SJCRH30 (cell line): ENCODE data around the gene KCNN2. TPM values are rescaled to one million over a fixed set of nuclear protein-coding genes. Genes with fewer than 3 reads are reported as not detected.

ENCODE experiments used
- DNase-seq, 2 experiments: peaks; one replicate each; pipeline ENCODE4 v3.0.0-alpha.2; 2015 to 2020
- H3K27ac ChIP-seq: fragments of 250-450 bp; sonication (Bioruptor Pico); 2 replicates; pipeline ENCODE4 v1.5.1; 2020; ENCODE audit warnings: mild to moderate bottlenecking, moderate library complexity
- H3K27me3 ChIP-seq: fragments of 250-450 bp; sonication (Bioruptor Pico); 2 replicates; pipeline ENCODE4 v1.5.1; 2020; ENCODE audit warnings: mild to moderate bottlenecking, moderate library complexity
- H3K36me3 ChIP-seq: fragments of 250-450 bp; sonication (Bioruptor Pico); 2 replicates; pipeline ENCODE4 v1.5.1; 2020; ENCODE audit warnings: mild to moderate bottlenecking, moderate library complexity
- H3K4me1 ChIP-seq: fragments of 250-450 bp; sonication (Bioruptor Pico); 2 replicates; pipeline ENCODE4 v1.5.1; 2020; ENCODE audit warnings: mild to moderate bottlenecking, moderate library complexity
- H3K4me3 ChIP-seq: fragments of 250-450 bp; sonication (Bioruptor Pico); 2 replicates; pipeline ENCODE4 v1.5.1; 2020; ENCODE audit warnings: mild to moderate bottlenecking, moderate library complexity
- H3K9me3 ChIP-seq: fragments of 250-450 bp; sonication (Bioruptor Pico); replicated peaks from 2 replicates; pipeline ENCODE4 v1.5.1; 2020; ENCODE audit warnings: mild to moderate bottlenecking, moderate library complexity
- total RNA-seq: library from RNA; depleted of rRNA; stranded (reverse); fragments of >200 nt; shearing (Covaris generic); gene quantifications from 2 replicates; pipeline ENCODE4 v1.2.3, GENCODE V29; 2014

Gene KCNN2
- total RNA-seq, 1 experiment from 2014 or later: not detected

- Histone ChIP-seq H3K27me3 (no peaks in the 10 kb centered on the region), H3K36me3 (no peaks in the 10 kb centered on the region), H3K27ac (no peak overlapping the region), H3K4me3 (no peak overlapping the region), H3K4me1 (no peaks in the 10 kb centered on the region), H3K9me3 (no peaks in the 10 kb centered on the region)
- DNase-seq: no peak
Observed at GRCh38 chr5:114346181-114346580, 15.7 kb upstream of the KCNN2 start.

GRCh38 chr5:114355086-114355830 lies 6.6 kb upstream of the KCNN2 start:
- no peaks in the 10 kb centered on the region for H3K9me3 ChIP-seq
- H3K36me3 ChIP-seq: no peaks in the 10 kb centered on the region
- no peak overlapping the region for H3K4me3 ChIP-seq
- no peak for DNase-seq
- H3K27me3 ChIP-seq: no peaks in the 10 kb centered on the region; the same call in 1 of the 2 replicates
- no peak overlapping the region for H3K27ac ChIP-seq
- H3K4me1 ChIP-seq: no peaks in the 10 kb centered on the region

GRCh38 chr5:114358329-114358728 lies 3.5 kb upstream of the KCNN2 start:
- Histone ChIP-seq H3K27me3 (no peaks in the 10 kb centered on the region; the same call in 1 of the 2 replicates), H3K36me3 (no peaks in the 10 kb centered on the region), H3K4me1 (no peaks in the 10 kb centered on the region), H3K4me3 (no peak overlapping the region), H3K9me3 (no peaks in the 10 kb centered on the region), H3K27ac (no peak overlapping the region)
- DNase-seq: no peak

GRCh38 chr5:114360357-114360756 lies 1.5 kb upstream of the KCNN2 start:
- no peak for DNase-seq
- Histone ChIP-seq H3K27ac (no peak overlapping the region), H3K4me3 (no peak overlapping the region), H3K4me1 (no peaks in the 10 kb centered on the region), H3K9me3 (no peaks in the 10 kb centered on the region), H3K27me3 (no peaks in the 10 kb centered on the region; the same call in 1 of the 2 replicates), H3K36me3 (no peaks in the 10 kb centered on the region)

GRCh38 chr5:114360816-114361723 lies 800 bp upstream of the KCNN2 start:
- H3K27me3 ChIP-seq: no peaks in the 10 kb centered on the region; the same call in 1 of the 2 replicates
- H3K36me3 ChIP-seq: no peaks in the 10 kb centered on the region
- H3K27ac ChIP-seq: no peak overlapping the region
- no peaks in the 10 kb centered on the region for H3K9me3 ChIP-seq
- no peaks in the 10 kb centered on the region for H3K4me1 ChIP-seq
- H3K4me3 ChIP-seq: no peak overlapping the region
- DNase-seq: no peak

GRCh38 chr5:114362197-114362976 lies 517 bp downstream of the KCNN2 start:
- H3K4me3 ChIP-seq: no peak overlapping the region

GRCh38 chr5:114362977-114363761 lies 1.3 kb downstream of the KCNN2 start:
- no peak for DNase-seq
- H3K4me1 ChIP-seq: no peaks in the 10 kb centered on the region
- no peaks in the 10 kb centered on the region for H3K36me3 ChIP-seq
- no peak overlapping the region for H3K4me3 ChIP-seq
- H3K27ac ChIP-seq: no peak overlapping the region
- no peaks in the 10 kb centered on the region for H3K9me3 ChIP-seq
- no peaks in the 10 kb centered on the region; the same call in 1 of the 2 replicates for H3K27me3 ChIP-seq

More at GRCh38 chr5:114362197-114362976, 517 bp downstream of the KCNN2 start:
- H3K27ac ChIP-seq: no peak overlapping the region
- H3K27me3 ChIP-seq: no peaks in the 10 kb centered on the region; the same call in 1 of the 2 replicates
- no peaks in the 10 kb centered on the region for H3K36me3 ChIP-seq
- no peak for DNase-seq
- H3K9me3 ChIP-seq: no peaks in the 10 kb centered on the region
- H3K4me1 ChIP-seq: no peaks in the 10 kb centered on the region

- DNase-seq: no peak
- H3K9me3 ChIP-seq: no peaks in the 10 kb centered on the region
- no peak overlapping the region for H3K27ac ChIP-seq
- no peak overlapping the region for H3K4me3 ChIP-seq
- no peaks in the 10 kb centered on the region; the same call in 1 of the 2 replicates for H3K27me3 ChIP-seq
- H3K4me1 ChIP-seq: no peaks in the 10 kb centered on the region
- no peaks in the 10 kb centered on the region for H3K36me3 ChIP-seq
Observed at GRCh38 chr5:114363837-114364236, 2.0 kb downstream of the KCNN2 start.

- no peak overlapping the region for H3K4me3 ChIP-seq
- H3K36me3 ChIP-seq: no peaks in the 10 kb centered on the region
- H3K27ac ChIP-seq: no peak overlapping the region
- H3K9me3 ChIP-seq: no peaks in the 10 kb centered on the region
- no peaks in the 10 kb centered on the region for H3K4me1 ChIP-seq
- no peaks in the 10 kb centered on the region for H3K27me3 ChIP-seq
- DNase-seq: peak in 1 of 2 experiments; percentile 9
Observed at GRCh38 chr5:114367029-114367428, 5.2 kb downstream of the KCNN2 start.

- H3K4me1 ChIP-seq: no peaks in the 10 kb centered on the region
- H3K9me3 ChIP-seq: no peaks in the 10 kb centered on the region
- H3K36me3 ChIP-seq: no peaks in the 10 kb centered on the region
- H3K27ac ChIP-seq: no peak overlapping the region
- DNase-seq: no peak
- no peak overlapping the region for H3K4me3 ChIP-seq
- H3K27me3 ChIP-seq: no peaks in the 10 kb centered on the region
Observed at GRCh38 chr5:114369680-114370417, 8.0 kb downstream of the KCNN2 start.

GRCh38 chr5:114377050-114377844 lies 15.4 kb downstream of the KCNN2 start:
- Histone ChIP-seq H3K27ac (no peak overlapping the region), H3K4me3 (no peak overlapping the region), H3K4me1 (no peaks in the 10 kb centered on the region), H3K9me3 (no peaks in the 10 kb centered on the region), H3K27me3 (no peaks in the 10 kb centered on the region), H3K36me3 (no peaks in the 10 kb centered on the region)
- DNase-seq: no peak

- DNase-seq: no peak
- Histone ChIP-seq H3K27ac (no peak overlapping the region), H3K4me1 (no peaks in the 10 kb centered on the region), H3K9me3 (no peaks in the 10 kb centered on the region), H3K4me3 (no peak overlapping the region), H3K27me3 (no peaks in the 10 kb centered on the region), H3K36me3 (no peaks in the 10 kb centered on the region)
Observed at GRCh38 chr5:114377946-114378345, 16.1 kb downstream of the KCNN2 start.

GRCh38 chr5:114380721-114381120 lies 18.9 kb downstream of the KCNN2 start:
- Histone ChIP-seq H3K4me1 (no peaks in the 10 kb centered on the region), H3K4me3 (no peak overlapping the region), H3K27me3 (no peaks in the 10 kb centered on the region), H3K27ac (no peak overlapping the region), H3K9me3 (no peaks in the 10 kb centered on the region), H3K36me3 (no peaks in the 10 kb centered on the region)
- DNase-seq: no peak
